OCI-LY7 (cell line): Measurements from ENCODE around the gene SLC6A16. TPM values are rescaled to one million over a fixed set of nuclear protein-coding genes. Genes with fewer than 3 reads are reported as not detected.

Experiments
- BruUV-seq: library from RNA; stranded (reverse); fragments of 400-500 nt; replicated peaks from 2 replicates; lab custom pipeline; 2021; lab: Mats Ljungman, UMichigan
- CTCF ChIA-PET: fragments of 300-600 bp; sonication (Branson Sonifier 250); formaldehyde crosslinking; loops from one replicate; lab custom pipeline; 2022; ENCODE audit warnings: antibody characterized with exemption; ENCODE audit not compliant: unreplicated experiment; lab: Charles Lee
- POLR2A ChIA-PET: fragments of 300-600 bp; sonication (Branson Sonifier 250); formaldehyde crosslinking; loops from one replicate; lab custom pipeline; 2022; ENCODE audit warnings: antibody characterized with exemption; lab: Charles Lee
- DNase-seq: peaks from one replicate; pipeline ENCODE4 v3.0.0-alpha.2; 2015; ENCODE audit warnings: low spot score
- H2AFZ ChIP-seq: fragments of 200-600 bp; sonication (generic), shearing (Covaris generic); 2 replicates; pipeline ENCODE4 v1.6.1; 2014; ENCODE audit warnings: mild to moderate bottlenecking, antibody characterized with exemption, low read length, moderate library complexity
- H3K27ac ChIP-seq: fragments of 200-600 bp; sonication (generic); 2 replicates; pipeline ENCODE4 v1.5.1; 2014; ENCODE audit warnings: mixed run types, low read depth, mild to moderate bottlenecking, moderate library complexity, low read length, inconsistent platforms; ENCODE audit not compliant: poor library complexity, severe bottlenecking
- H3K36me3 ChIP-seq: fragments of 200-600 bp; sonication (generic); 2 replicates; pipeline ENCODE4 v1.6.1; 2014; ENCODE audit warnings: mild to moderate bottlenecking, antibody characterized with exemption, low read length, moderate library complexity, mixed read lengths; ENCODE audit not compliant: insufficient read depth
- H3K4me1 ChIP-seq: fragments of 200-600 bp; sonication (generic); 2 replicates; pipeline ENCODE4 v1.5.1; 2014; ENCODE audit warnings: mild to moderate bottlenecking, low read length; ENCODE audit not compliant: insufficient read depth, poor library complexity, severe bottlenecking
- H3K4me2 ChIP-seq: fragments of 200-600 bp; sonication (generic); 2 replicates; pipeline ENCODE4 v1.6.1; 2014; ENCODE audit warnings: mild to moderate bottlenecking, low read length
- H3K4me3 ChIP-seq: fragments of 200-600 bp; sonication (generic); 2 replicates; pipeline ENCODE4 v1.5.1; 2014; ENCODE audit warnings: mild to moderate bottlenecking, low read depth, low read length; ENCODE audit not compliant: poor library complexity, severe bottlenecking
- H3K79me2 ChIP-seq: fragments of 200-600 bp; sonication (generic); 2 replicates; pipeline ENCODE4 v1.6.1; 2016; ENCODE audit warnings: low read depth, mild to moderate bottlenecking, low read length, moderate library complexity, mixed read lengths; ENCODE audit not compliant: insufficient read depth
- H3K9me2 ChIP-seq: fragments of 200-600 bp; sonication (generic); 2 replicates; pipeline ENCODE4 v1.6.1; 2016; ENCODE audit warnings: mild to moderate bottlenecking, low read length, mixed read lengths; ENCODE audit not compliant: insufficient read depth
- H3K9me3 ChIP-seq: fragments of 200-600 bp; sonication (generic); 2 replicates; pipeline ENCODE4 v1.6.1; 2014; ENCODE audit warnings: mild to moderate bottlenecking, mixed run types, low read length, mixed read lengths
- H4K20me1 ChIP-seq: fragments of 200-600 bp; sonication (generic); 2 replicates; pipeline ENCODE4 v1.6.1; 2014; ENCODE audit warnings: mild to moderate bottlenecking, antibody characterized with exemption, low read length, moderate library complexity, mixed read lengths; ENCODE audit not compliant: insufficient read depth
- EZH2phosphoT487 ChIP-seq: fragments of 200-600 bp; sonication (generic); IDR thresholded peaks from 2 replicates; pipeline ENCODE4 v1.6.1; 2018; ENCODE audit warnings: low read depth, borderline replicate concordance, mild to moderate bottlenecking, mixed run types, antibody characterized with exemption, low read length, moderate library complexity, mixed read lengths
- intact Hi-C: fragments of 100-400 bp; cut with micrococcal nuclease; formaldehyde crosslinking; loops from one replicate; pipeline ENCODE4 v1.10.0; 2022; ENCODE audit not compliant: unreplicated experiment
- total RNA-seq, 2 experiments: library from RNA; depleted of rRNA in 1 of 2; stranded (reverse); fragments of >200 nt in 1 of 2; shearing (Covaris generic) in 1 of 2; gene quantifications; 2 replicates each; pipeline ENCODE4 v1.2.3, GENCODE V29; 2014 to 2022
- TF ChIP-seq, protein P1 (sequence below): fragments of 200-600 bp; sonication (generic); conservative IDR thresholded peaks from 2 replicates; pipeline ENCODE4 v1.5.1; 2014; ENCODE audit warnings: mild to moderate bottlenecking, antibody characterized with exemption, low read length, moderate library complexity, mixed read lengths

Gene SLC6A16
- total RNA-seq, 2 experiments from 2014 or later, result 2.8 to 15.8 TPM

- Histone ChIP-seq H3K9me2 (no peaks in the 10 kb centered on the region), H3K4me1 (peaks cover 20% of the 10 kb centered on the region), H3K4me2 (peak overlapping the region; percentile 62), H3K27ac (peak overlapping the region; percentile 86), H3K9me3 (peaks cover 8% of the 10 kb centered on the region; the same call in 1 of the 2 replicates), H4K20me1 (no peaks in the 10 kb centered on the region), H3K4me3 (peak overlapping the region; percentile 58), H3K79me2 (no peaks in the 10 kb centered on the region), H2AFZ (peak overlapping the region; percentile 73), H3K36me3 (peaks cover 29% of the 10 kb centered on the region)
- TF ChIP-seq EZH2phosphoT487, result no peak
- TF ChIP-seq, protein P1, sequence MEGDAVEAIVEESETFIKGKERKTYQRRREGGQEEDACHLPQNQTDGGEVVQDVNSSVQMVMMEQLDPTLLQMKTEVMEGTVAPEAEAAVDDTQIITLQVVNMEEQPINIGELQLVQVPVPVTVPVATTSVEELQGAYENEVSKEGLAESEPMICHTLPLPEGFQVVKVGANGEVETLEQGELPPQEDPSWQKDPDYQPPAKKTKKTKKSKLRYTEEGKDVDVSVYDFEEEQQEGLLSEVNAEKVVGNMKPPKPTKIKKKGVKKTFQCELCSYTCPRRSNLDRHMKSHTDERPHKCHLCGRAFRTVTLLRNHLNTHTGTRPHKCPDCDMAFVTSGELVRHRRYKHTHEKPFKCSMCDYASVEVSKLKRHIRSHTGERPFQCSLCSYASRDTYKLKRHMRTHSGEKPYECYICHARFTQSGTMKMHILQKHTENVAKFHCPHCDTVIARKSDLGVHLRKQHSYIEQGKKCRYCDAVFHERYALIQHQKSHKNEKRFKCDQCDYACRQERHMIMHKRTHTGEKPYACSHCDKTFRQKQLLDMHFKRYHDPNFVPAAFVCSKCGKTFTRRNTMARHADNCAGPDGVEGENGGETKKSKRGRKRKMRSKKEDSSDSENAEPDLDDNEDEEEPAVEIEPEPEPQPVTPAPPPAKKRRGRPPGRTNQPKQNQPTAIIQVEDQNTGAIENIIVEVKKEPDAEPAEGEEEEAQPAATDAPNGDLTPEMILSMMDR, result peak; percentile 38; the same call in 1 of the 2 replicates
- ChIA-PET POLR2A (interaction anchor here (0.7 to 1.0 kb wide), 4 partner anchors 10 to 53 kb away, joined by 3 to 4 read pairs (median 3); no protein-coding TSS in a partner anchor), CTCF (no interaction called here)
- no TSS peak for BruUV-seq
- intact Hi-C loops, result no loop called here
- peak; percentile 83 for DNase-seq
Observed at GRCh38 chr19:49347835-49348234, 22.8 kb upstream of the SLC6A16 start.

DNA sequence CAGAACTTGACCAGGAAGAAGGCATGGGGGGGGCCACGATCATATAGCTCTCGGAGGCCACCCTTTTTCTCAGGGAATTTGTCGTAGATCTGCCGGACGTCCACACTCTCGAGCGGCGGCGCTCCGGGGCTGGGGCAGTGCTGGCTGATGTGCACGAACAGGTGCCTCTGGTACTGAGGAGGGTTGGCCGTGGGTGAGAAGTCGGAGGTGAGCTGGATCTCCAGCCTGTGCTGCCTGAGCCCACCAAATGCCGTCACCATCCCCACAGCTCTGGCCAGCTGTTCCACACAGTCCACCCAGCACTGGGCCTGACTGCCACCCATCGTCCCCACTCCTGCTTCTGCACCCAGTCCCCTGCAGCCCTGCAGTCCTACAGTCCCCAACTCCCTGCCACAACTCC, 22.2 kb upstream of the SLC6A16 start:
- Histone ChIP-seq H3K4me3 (no peak overlapping the region), H3K27ac (no peak overlapping the region), H3K9me3 (peaks cover 8% of the 10 kb centered on the region; the same call in 1 of the 2 replicates), H3K79me2 (no peaks in the 10 kb centered on the region), H3K9me2 (no peaks in the 10 kb centered on the region), H3K36me3 (peaks cover 34% of the 10 kb centered on the region), H3K4me2 (no peak overlapping the region), H3K4me1 (peaks cover 20% of the 10 kb centered on the region), H2AFZ (no peak overlapping the region), H4K20me1 (no peaks in the 10 kb centered on the region)
- POLR2A ChIA-PET, result interaction anchor here (1.3 kb wide), 1 partner anchor 37 kb away, joined by 4 read pairs; no protein-coding TSS in a partner anchor
- CTCF ChIA-PET, result no interaction called here
- intact Hi-C loops, result no loop called here
- BruUV-seq, result no TSS peak
- TF ChIP-seq, protein P1, result no peak
- TF ChIP-seq EZH2phosphoT487, result no peak
- no peak for DNase-seq
